ENCODE measurements around the gene THBS3.
"Not testable (repeated sequence)": the region's sequence is repeated elsewhere in the genome, so short reads cannot be mapped to it uniquely, and the experiment has no call there.

Gene THBS3

GRCh38 chr1:155191904-155192303 is 15.8 kb downstream of the THBS3 start:
- no peak for DNase-seq

GRCh38 chr1:155189926-155190325 is 17.8 kb downstream of the THBS3 start:
- DNase-seq, result not testable (repeated sequence)

- DNase-seq, result no peak
These were observed 19.4 kb downstream of the THBS3 start for GRCh38 chr1:155188268-155188667.

- DNase-seq, result no peak
These were observed 20.2 kb downstream of the THBS3 start for GRCh38 chr1:155187456-155187891.

DNA sequence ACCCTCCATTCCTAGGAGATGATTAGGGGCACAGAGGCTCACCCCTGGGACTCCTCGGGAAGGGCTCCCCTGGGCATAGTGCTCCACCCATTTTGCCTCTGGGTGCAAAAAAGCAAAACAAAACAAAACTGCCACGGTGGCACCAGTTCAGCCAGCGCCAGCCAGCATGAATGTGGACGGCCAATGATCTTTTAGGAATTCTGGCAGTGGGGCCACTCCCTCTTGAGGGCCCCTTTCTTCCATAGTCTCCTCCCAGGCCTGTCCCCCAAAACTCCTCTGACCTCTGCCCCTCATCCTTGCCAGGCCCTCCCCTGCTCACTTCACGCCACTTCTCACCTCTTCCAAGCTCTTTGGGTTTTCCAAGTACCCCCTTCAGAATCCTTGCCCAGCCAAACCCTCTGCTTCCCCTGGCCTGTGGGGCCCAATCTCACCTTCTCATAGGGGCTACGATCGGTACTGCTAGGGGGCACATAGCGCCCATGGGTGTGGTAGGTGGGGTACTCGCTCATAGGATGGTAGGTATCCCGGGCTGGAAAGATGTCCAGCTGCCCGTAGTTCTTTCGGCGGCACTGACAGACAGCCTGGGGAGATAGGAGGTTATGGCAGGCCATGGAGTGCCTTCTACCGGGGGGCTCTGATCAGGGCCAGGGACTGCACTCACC is 20.8 kb downstream of the THBS3 start:
- DNase-seq, result no peak

DNA sequence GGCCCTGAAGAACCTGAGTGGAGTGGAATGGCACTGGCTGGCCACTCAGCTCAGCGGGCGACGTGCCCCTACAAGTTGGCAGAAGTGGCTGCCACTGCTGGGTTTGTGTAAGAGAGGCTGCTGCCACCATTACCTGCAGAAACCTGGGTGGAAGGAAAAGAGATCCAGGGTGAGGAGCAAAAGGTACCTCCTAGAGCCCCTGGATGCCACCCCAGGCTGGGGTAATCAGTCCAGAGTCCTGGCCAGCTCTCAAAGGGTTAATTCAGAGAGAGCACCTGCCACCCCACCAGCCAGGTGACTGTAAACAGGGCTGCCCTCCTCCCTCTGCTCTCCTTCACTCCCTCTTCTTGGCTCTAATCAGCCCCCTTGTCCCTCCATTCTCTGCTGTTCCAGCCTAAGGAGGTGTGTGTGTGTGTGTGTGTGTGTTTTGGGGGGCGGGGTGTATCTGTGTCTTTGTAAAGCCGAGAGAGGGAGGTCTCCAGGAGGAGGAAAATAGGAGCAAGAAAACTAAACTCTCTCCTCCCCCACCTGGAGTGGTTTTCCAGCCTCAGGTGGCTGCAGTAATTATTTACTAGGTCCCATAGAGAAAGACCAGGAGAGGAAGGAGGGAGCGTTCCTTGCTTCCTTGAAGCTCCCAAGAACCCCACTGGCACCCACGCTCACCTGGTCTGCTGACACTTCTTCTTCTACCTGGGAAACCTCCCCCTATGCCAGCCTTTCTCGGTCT is 21.5 kb downstream of the THBS3 start:
- DNase-seq, result no peak

GRCh38 chr1:155185783-155186066 is 22.0 kb downstream of the THBS3 start:
- DNase-seq, result no peak

GRCh38 chr1:155184835-155185782 is 22.6 kb downstream of the THBS3 start:
- DNase-seq, result no peak

DNA sequence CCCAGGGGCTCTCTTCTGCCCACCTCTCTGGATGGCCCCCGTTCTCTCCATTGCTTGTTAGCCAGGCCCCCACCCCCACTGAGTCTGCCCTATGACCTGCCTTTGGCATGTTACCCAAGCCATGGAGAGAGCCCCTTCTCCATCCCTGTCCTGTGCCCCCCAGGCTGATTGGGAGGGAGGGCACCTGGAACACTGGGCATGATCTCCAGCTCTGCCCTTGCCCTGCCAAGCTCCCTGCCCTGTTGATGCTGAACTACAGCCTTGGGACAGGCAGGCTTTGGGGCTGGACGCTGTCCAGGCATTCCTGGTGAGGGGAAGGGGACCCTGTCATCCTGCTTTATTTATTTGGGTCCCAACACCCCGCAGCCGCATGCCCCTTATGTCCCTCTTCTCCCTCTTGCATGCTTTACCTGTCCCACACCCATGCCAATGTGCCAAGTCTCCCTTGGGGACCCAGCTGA is 23.3 kb downstream of the THBS3 start:
- DNase-seq, result no peak

DNA sequence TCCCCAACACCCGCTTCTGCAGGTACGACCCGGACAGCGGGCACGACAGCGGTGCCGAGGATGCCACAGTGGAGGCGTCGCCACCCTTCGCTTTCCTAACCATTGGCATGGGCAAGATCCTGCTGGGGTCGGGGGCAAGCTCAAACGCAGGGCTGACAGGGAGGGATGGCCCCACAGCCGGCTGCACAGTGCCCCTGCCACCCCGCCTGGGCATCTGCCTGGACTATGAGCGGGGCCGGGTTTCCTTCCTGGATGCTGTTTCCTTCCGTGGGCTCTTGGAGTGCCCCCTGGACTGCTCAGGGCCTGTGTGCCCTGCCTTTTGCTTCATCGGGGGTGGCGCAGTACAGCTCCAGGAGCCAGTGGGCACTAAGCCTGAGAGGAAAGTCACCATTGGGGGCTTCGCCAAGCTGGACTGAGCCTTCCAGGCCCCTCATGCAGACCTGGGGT is 23.9 kb downstream of the THBS3 start:
- DNase-seq, result no peak

- no peak for DNase-seq
These were observed 25.6 kb downstream of the THBS3 start for GRCh38 chr1:155182052-155182550.

DNA sequence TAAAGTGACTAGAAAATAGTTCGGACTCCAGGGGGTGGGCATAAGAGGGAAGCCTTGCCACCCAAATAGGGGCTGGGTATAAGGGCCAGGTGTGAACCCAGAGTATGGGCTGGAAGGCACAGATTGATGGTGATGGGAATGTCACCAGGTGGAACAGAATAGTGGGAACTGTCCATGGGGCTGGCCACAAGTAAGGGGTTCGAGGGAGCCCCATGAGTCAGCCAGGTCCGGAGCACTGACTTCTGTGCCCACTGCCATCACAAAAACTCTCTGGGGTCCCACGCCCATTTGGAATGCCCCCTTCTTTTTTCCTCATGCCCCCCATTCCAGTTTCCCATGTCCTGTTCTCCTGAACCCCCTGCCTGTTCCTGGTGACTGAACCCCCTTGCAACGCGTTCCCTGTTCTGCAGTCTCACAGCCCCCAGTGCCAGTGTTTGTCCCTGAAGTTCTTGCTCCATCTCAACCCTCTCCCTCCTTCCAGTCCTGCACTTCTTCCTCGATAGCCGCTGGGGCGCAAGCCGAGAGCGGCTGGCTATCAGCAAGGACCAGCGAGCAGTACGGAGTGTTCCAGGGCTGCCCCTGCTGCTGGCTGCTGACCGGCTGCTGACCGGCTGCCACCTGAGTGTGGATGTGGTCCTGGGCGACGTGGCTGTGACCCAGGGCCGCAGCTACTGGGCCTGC is 26.2 kb downstream of the THBS3 start:
- DNase-seq, result no peak

DNA sequence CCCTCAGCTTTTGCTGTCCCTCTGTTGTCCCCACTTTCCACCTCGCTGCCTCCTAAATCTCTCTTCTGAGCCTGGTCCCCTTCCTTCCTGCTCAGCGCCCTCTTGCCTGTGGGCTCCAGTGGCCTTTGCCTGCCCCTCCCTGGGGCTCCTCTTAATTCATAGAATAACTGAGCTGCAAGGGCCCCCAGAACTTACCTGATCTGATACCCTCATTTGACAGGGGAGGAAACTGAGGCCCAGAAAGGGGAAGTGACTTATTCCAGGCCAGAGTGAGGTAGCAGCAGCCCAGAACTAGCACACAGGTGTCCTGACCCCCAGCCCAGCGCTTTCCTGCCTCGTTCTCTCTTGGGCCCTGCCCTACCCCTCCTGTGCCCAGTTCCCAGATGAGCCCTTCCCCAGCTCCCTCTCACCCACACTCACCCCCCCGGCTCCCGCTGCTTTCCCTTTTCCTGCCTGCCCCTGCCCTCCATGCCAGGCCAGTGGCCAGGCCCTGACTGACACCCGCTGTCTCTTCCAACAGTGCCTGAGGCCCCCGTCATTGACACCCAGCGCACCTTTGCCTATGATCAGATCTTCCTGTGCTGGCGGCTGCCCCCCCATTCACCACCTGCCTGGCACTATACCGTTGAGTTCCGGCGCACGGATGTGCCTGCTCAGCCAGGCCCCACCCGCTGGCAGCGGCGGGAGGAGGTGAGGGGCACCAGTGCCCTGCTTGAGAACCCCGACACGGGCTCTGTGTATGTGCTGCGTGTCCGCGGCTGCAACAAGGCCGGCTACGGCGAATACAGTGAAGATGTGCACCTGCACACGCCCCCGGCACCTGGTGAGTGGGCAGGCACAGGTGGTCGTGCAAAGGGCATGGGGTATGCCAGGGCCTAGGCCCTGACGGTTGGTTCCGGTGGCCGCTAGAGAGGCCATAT is 28.3 kb downstream of the THBS3 start:
- no peak for DNase-seq

DNA sequence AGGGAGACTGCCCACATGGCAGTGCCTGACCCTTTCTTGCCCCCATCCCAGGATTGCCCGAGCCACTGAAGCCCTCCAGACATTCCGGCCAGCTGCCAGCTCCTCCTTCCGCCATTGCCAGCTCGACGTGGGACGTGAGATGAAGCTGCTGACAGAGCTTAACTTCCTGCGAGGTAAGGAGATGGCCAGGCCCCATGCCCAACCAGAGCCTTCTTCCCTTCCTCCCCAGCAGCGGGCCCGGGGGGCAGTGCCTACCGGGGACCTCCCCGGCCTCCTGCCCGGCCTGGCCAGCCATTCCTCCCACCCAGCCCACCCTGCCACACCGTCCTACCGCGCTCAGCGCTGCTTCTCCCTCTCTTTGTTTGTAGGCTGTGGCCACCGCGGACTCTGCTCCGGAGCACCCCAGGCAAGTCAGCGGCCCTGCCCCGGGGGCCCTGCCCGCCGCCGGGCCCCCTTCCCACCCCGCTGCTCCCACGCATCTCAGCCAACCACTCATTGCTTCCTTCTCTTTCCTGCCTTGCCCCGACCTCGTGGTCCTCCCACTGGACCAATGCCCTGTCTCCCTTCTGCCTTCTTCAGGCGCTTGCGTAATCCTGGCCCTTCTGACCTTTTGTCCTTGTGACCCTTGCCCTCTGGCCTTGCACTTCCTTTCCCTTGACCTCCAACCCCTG is 29.1 kb downstream of the THBS3 start:
- DNase-seq, result no peak

DNA sequence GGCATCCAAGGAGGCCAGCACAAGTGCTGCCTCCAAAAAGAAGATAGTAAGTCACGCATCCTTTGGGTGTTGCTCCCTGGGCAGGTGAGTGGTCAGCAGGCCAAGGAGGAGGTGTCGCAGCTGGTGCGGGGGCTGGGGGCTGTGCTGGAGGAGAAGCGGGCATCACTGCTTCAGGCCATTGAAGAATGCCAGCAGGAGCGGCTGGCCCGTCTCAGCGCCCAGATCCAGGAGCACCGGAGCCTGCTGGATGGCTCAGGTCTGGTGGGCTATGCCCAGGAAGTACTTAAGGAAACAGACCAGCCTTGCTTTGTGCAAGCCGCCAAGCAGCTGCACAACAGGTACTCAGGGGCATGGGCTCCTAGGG is 29.8 kb downstream of the THBS3 start:
- DNase-seq, result no peak

DNA sequence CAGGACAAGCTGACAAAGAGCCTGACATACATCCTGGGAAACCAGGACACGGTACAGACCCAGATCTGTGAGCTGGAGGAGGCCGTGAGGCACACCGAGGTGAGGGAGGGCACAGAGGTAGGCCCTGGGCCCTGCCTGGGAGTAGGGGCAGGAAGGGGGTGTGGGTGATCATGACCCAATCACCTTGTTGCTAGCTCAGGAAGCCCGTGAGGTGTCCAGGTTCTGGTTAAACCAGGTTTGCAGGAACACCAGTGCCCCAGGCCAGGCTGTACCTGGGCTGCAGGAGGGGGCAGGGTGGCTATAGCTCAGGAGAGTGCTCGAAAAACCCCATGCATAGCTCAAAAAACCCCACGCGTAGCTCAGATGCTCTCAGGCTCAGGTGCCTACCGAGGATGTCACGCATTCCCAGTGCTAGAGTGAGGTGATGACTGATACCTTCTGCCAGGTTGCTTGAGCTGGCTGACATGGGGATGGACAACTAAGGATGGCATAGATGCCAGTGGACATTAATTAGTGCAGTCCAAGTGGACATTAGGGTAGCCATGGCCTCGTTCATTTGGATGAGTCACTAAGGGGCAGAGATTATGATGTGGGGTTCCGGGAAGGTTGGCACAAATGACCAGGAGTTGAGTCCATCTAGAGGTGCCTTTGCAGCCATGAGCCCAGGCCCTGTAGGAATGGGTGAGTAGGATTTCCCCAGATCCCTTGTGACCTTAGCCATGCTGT is 30.3 kb downstream of the THBS3 start:
- DNase-seq, result no peak

GRCh38 chr1:155176544-155177071 is 31.1 kb downstream of the THBS3 start:
- DNase-seq, result peak in 53 of 56 donors; percentile 22 to 92 (median 66)

DNA sequence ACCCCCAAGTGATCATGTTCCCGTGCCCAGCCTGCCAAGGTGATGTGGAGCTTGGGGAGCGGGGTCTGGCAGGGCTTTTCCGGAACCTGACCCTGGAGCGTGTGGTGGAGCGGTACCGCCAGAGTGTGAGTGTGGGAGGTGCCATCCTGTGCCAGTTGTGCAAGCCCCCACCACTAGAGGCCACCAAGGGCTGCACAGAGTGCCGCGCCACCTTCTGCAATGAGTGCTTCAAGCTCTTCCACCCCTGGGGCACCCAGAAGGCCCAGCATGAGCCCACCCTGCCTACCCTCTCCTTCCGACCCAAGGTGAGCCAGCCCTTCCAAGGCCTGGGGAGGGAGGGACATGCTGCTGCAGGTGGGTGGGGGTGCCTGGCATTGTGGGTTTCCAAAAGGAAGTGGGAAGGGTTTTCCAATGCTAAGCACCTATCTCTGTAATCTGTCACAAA is 31.7 kb downstream of the THBS3 start:
- DNase-seq, result peak in 3 of 56 donors; percentile 19 to 35 (median 25)
